ENCODE results near the gene EIF1.

- TF ChIP-seq CTCF (IDR thresholded peaks at IDR 0.05) (no peak), EZH2 (IDR thresholded peaks at IDR 0.05; ENCODE audit: borderline replicate concordance, insufficient read depth, low read depth, low read length, poor library complexity, severe bottlenecking) (no peak)
Measured at GRCh38 chr17:41741709-41742108, 53.0 kb downstream of the EIF1 start.

All from B cell (primary cell).